ENCODE results near the gene GRIN2B.

DNA sequence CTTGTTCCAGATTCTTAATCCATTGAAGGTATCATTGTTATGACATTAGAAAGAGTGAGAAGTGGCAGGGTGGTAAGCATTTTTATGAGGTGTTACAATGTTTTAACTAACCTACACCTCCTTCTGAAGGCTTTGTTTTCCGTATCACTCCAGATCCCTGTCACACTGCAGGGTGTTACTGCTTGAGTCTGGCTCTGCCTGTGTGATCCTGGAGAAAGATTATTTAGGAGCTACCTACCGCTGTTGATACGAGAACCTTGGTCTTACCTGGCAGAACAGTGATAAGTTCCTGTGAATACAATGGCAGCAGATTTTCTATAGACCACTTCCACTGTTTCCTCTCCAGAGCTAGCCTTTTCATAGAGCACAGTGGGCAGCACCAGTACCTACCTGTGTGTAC, 36.2 kb downstream of the GRIN2B start:
- TF ChIP-seq CTCF (IDR thresholded peaks at IDR 0.05; ENCODE audit: low read depth, low read length, poor library complexity, severe bottlenecking) (no peak), EZH2phosphoT487 (IDR thresholded peaks at IDR 0.05; ENCODE audit: borderline replicate concordance, low read length) (no peak)

All from DOHH2 (cell line).